HepG2 (cell line): ENCODE measurements around the gene ANO1. TPM values are rescaled to one million over a fixed set of nuclear protein-coding genes. Genes with fewer than 3 reads are reported as not detected.

Experiments
- ATAC-seq: fragments of 200-7000 bp; cut with Tn5 transposase; 3 replicates; pipeline ENCODE4 v1.9.1; 2020; ENCODE audit warnings: mild to moderate bottlenecking, moderate library complexity
- BruUV-seq: library from RNA; stranded (reverse); fragments of 400-500 nt; replicated peaks from 2 replicates; lab custom pipeline; 2021; lab: Mats Ljungman, UMichigan
- CTCF ChIA-PET: fragments of 300-600 bp; formaldehyde crosslinking; extraction: SDS; loops from one replicate; lab custom pipeline; 2021; ENCODE audit warnings: low total read pairs, inconsistent platforms, low intra/inter-chr PET ratio; lab: Yijun Ruan, JAX
- POLR2A ChIA-PET: fragments of 350-600 bp; sonication (Branson Sonifier 250); formaldehyde crosslinking; loops from one replicate; lab custom pipeline; 2020; ENCODE audit warnings: antibody characterized with exemption, inconsistent platforms; lab: Yijun Ruan, JAX
- DNase-seq: peaks from one replicate; pipeline ENCODE4 v3.0.0-alpha.2; 2015; ENCODE audit warnings: low spot score
- FAIRE-seq: peaks from 3 replicates; lab custom pipeline; 2011; peaks lifted over from hg19 to GRCh38; lab: Jason Lieb, UNC
- H2AFZ ChIP-seq: one replicate; pipeline ENCODE4 v1.6.1; 2011; ENCODE audit warnings: low read length, inconsistent platforms
- H3K27ac ChIP-seq: fragments of 300-600 bp; 3 replicates; pipeline ENCODE4 v1.8.0; 2011; ENCODE audit warnings: mixed run types, mild to moderate bottlenecking, mixed read lengths, low read length, inconsistent platforms; ENCODE audit not compliant: insufficient read depth; ENCODE audit errors: extremely low read length
- H3K27me3 ChIP-seq, 2 experiments: fragments of 200-600 bp in 1 of 2; 2 replicates in 1 of 2; 3 replicates in 1 of 2; pipeline versions ENCODE4 v1.6.0 to v1.8.0; 2011; ENCODE audit warnings: low read length in 2 of 2, mild to moderate bottlenecking in 2 of 2, moderate library complexity in 2 of 2, inconsistent platforms in 1 of 2; ENCODE audit not compliant: insufficient read depth in 2 of 2, control insufficient read depth in 1 of 2
- H3K36me3 ChIP-seq, 2 experiments: fragments of 200-600 bp in 1 of 2; replicated peaks in 1 of 2; 2 replicates in 1 of 2; 3 replicates in 1 of 2; pipeline versions ENCODE4 v1.5.1 to v1.8.0; 2011; ENCODE audit warnings: low read length in 2 of 2, inconsistent platforms in 1 of 2; ENCODE audit not compliant: insufficient read depth in 2 of 2, control insufficient read depth in 1 of 2
- H3K4me1 ChIP-seq: 2 replicates; pipeline ENCODE4 v1.5.1; 2012; ENCODE audit warnings: low read length, inconsistent platforms; ENCODE audit not compliant: insufficient read depth
- H3K4me2 ChIP-seq: 2 replicates; pipeline ENCODE4 v1.6.0; 2011; ENCODE audit warnings: low read depth, low read length, inconsistent platforms
- H3K4me3 ChIP-seq, 3 experiments: fragments of 200-600 bp in 1 of 3; sonication (generic), shearing (Covaris generic) in 1 of 3; replicated peaks in 1 of 3; 2 replicates each; pipeline ENCODE4 v1.5.1; 2011 to 2016; ENCODE audit warnings: low read length in 3 of 3, inconsistent platforms in 2 of 3, low read depth in 2 of 3, mild to moderate bottlenecking in 2 of 3, control low read depth in 1 of 3, mixed read lengths in 1 of 3; ENCODE audit not compliant: insufficient read depth in 1 of 3
- H3K79me2 ChIP-seq: one replicate; pipeline ENCODE4 v1.6.1; 2011; ENCODE audit warnings: low read length, inconsistent platforms; ENCODE audit not compliant: insufficient read depth
- H3K9ac ChIP-seq: 2 replicates; pipeline ENCODE4 v1.6.0; 2011; ENCODE audit warnings: mild to moderate bottlenecking, low read depth, low read length, inconsistent platforms; ENCODE audit not compliant: insufficient read depth
- H3K9me3 ChIP-seq: 2 replicates; pipeline ENCODE4 v1.5.1; 2012; ENCODE audit warnings: mild to moderate bottlenecking, low read length
- H4K20me1 ChIP-seq: 2 replicates; pipeline ENCODE4 v1.6.0; 2011; ENCODE audit warnings: inconsistent platforms, mild to moderate bottlenecking, low read length, moderate library complexity; ENCODE audit not compliant: insufficient read depth
- DBP ChIP-seq: sonication (generic); formaldehyde crosslinking; IDR thresholded peaks from 2 replicates; pipeline ENCODE4 v1.4.0; 2020; ENCODE audit warnings: missing genetic modification reagents; ENCODE audit errors: not compliant biosample characterization
- FOXJ3 ChIP-seq: sonication (generic); formaldehyde crosslinking; IDR thresholded peaks from 2 replicates; pipeline ENCODE4 v1.4.0; 2020; ENCODE audit warnings: missing genetic modification reagents, mild to moderate bottlenecking, borderline replicate concordance
- HOMEZ ChIP-seq: IDR thresholded peaks from 2 replicates; pipeline ENCODE4 v1.6.1; 2016; ENCODE audit warnings: low read depth
- RBAK ChIP-seq: sonication (generic); formaldehyde crosslinking; IDR thresholded peaks from 2 replicates; pipeline ENCODE4 v1.5.1; 2020; ENCODE audit warnings: mild to moderate bottlenecking, missing genetic modification reagents
- REXO4 ChIP-seq: sonication (generic); formaldehyde crosslinking; IDR thresholded peaks from 2 replicates; pipeline ENCODE4 v1.8.0; 2022; ENCODE audit warnings: missing genetic modification reagents, mild to moderate bottlenecking, borderline replicate concordance
- SSRP1 ChIP-seq: IDR thresholded peaks from 2 replicates; pipeline ENCODE4 v1.6.1; 2016; ENCODE audit warnings: control low read depth
- TP53 ChIP-seq: sonication (generic); formaldehyde crosslinking; conservative IDR thresholded peaks from 2 replicates; pipeline ENCODE4 v1.4.0; 2020; ENCODE audit warnings: missing genetic modification reagents
- ZBTB49 ChIP-seq: sonication (generic); formaldehyde crosslinking; IDR thresholded peaks from 2 replicates; pipeline ENCODE4 v1.4.0; 2020; ENCODE audit warnings: missing genetic modification reagents, borderline replicate concordance
- ZFP36 ChIP-seq: fragments of 150-350 bp; IDR thresholded peaks from 2 replicates; pipeline ENCODE4 v1.6.1; 2018; ENCODE audit warnings: borderline replicate concordance, low read length, low read depth; ENCODE audit not compliant: partially characterized antibody
- ZNF251 ChIP-seq: sonication (generic); formaldehyde crosslinking; IDR thresholded peaks from 2 replicates; pipeline ENCODE4 v1.9.0; 2021; ENCODE audit warnings: mild to moderate bottlenecking, missing genetic modification reagents
- ZNF572 ChIP-seq: sonication (generic); formaldehyde crosslinking; IDR thresholded peaks from 2 replicates; pipeline ENCODE4 v1.5.1; 2020; ENCODE audit warnings: mild to moderate bottlenecking, missing genetic modification reagents
- ZNF678 ChIP-seq: sonication (generic); formaldehyde crosslinking; IDR thresholded peaks from 2 replicates; pipeline ENCODE4 v1.4.0; 2020; ENCODE audit warnings: mild to moderate bottlenecking, missing genetic modification reagents
- ZNF724P ChIP-seq: sonication (generic); formaldehyde crosslinking; IDR thresholded peaks from 2 replicates; pipeline ENCODE4 v1.8.0; 2022; ENCODE audit warnings: missing genetic modification reagents, borderline replicate concordance
- ZSCAN12 ChIP-seq: sonication (generic); formaldehyde crosslinking; IDR thresholded peaks from 2 replicates; pipeline ENCODE4 v1.9.0; 2021; ENCODE audit warnings: mild to moderate bottlenecking, missing genetic modification reagents
- WGBS: methylation state at CpG from one replicate; pipeline ENCODE4 v1.1.6; 2017; ENCODE audit warnings: low lambda C conversion rate; 5-methylcytosine and 5-hydroxymethylcytosine counted together
- in situ Hi-C: cut with HindIII; loops from 2 replicates; pipeline ENCODE4 v1.10.0; 2017; ENCODE audit warnings: low pct_unique_long_range_greater_than_20kb; ENCODE audit not compliant: extremely low pct_ligation_motif_present
- intact Hi-C: fragments of 100-400 bp; cut with micrococcal nuclease; formaldehyde crosslinking; loops from one replicate; pipeline ENCODE4 v1.10.0; 2022; ENCODE audit not compliant: unreplicated experiment
- polyA plus RNA-seq, 8 experiments: library from polyadenylated mRNA; depleted of rRNA in 3 of 8; stranded (reverse) in 7 of 8; unstranded in 1 of 8; fragments of >200 nt; fragmentation: Illumina TruSeq in 4 of 8; extraction: Trizol in 4 of 8; gene quantifications; 2 replicates each; pipeline versions ENCODE4 v1.2.1 to v1.2.3, GENCODE V29; 2011 to 2016; ENCODE audit warnings: low read depth in 4 of 8, missing spikeins in 1 of 8, mixed read lengths in 1 of 8; ENCODE audit not compliant: insufficient read depth in 1 of 8
- total RNA-seq, 5 experiments: library from RNA; depleted of rRNA; stranded (reverse); fragments of >200 nt; fragmentation: Illumina TruSeq; extraction: Trizol; gene quantifications; 2 replicates each; pipeline ENCODE4 v1.2.3, GENCODE V29; 2016; ENCODE audit warnings: low read depth in 1 of 5
- TF ChIP-seq, protein P1 (sequence below): IDR thresholded peaks from 2 replicates; pipeline ENCODE4 v1.6.1; 2016; ENCODE audit warnings: missing compliant biosample characterization, missing genetic modification reagents, borderline replicate concordance
- TF ChIP-seq, protein P2 (sequence below): sonication (generic); formaldehyde crosslinking; IDR thresholded peaks from 2 replicates; pipeline ENCODE4; 2020; ENCODE audit warnings: missing genetic modification reagents, mild to moderate bottlenecking, borderline replicate concordance

The ANO1 gene
- total and polyA plus RNA-seq, 2 of the 13 experiments (the other 11 are each of a cell fraction or from before 2014, with no cell fraction given), result not detected

DNA sequence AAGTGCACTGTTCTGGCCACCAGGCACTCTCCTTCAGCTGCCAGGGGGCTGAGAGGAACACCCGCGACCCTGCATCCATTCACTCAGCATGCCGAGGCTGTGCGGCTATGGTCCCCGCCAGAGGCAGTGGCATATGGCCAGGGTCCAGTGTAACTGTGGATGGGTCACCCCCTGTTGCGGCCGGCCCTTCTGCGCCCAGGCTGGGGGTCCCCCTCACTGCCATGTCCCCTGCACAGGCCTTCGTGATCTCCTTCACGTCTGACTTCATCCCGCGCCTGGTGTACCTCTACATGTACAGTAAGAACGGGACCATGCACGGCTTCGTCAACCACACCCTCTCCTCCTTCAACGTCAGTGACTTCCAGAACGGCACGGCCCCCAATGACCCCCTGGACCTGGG is 104.1 kb downstream of the ANO1 start:
- no peak for FAIRE-seq
- Histone ChIP-seq H3K4me2 (no peak overlapping the region), H3K9me3 (no peaks in the 10 kb centered on the region), H4K20me1 (no peaks in the 10 kb centered on the region), H3K9ac (no peak overlapping the region), H3K36me3 (no peaks in the 10 kb centered on the region), H3K79me2 (no peaks in the 10 kb centered on the region), H3K27me3 (peaks cover 13 to 79% of the 10 kb centered on the region in 2 experiments), H3K27ac (no peak overlapping the region), H2AFZ (no peak overlapping the region), H3K4me3 (no peak overlapping the region), H3K4me1 (no peaks in the 10 kb centered on the region)
- in situ Hi-C loops (no loop called here), intact Hi-C loops (no loop called here)
- ATAC-seq, result no peak
- 15% methylated on average over 13 of the region's 18 CpGs for WGBS
- TF ChIP-seq ZFP36 (no peak), ZBTB49 (CRISPR knock-in tag) (no peak), ZNF724P (no peak), DBP (CRISPR knock-in tag) (no peak), ZNF572 (CRISPR knock-in tag) (no peak), FOXJ3 (CRISPR knock-in tag) (no peak), SSRP1 (no peak), ZNF251 (CRISPR knock-in tag) (no peak), RBAK (CRISPR knock-in tag) (no peak), HOMEZ (CRISPR knock-in tag) (no peak), ZSCAN12 (CRISPR knock-in tag) (no peak), REXO4 (CRISPR knock-in tag) (no peak), TP53 (CRISPR knock-in tag) (no peak), ZNF678 (CRISPR knock-in tag) (no peak)
- TF ChIP-seq, protein P1, sequence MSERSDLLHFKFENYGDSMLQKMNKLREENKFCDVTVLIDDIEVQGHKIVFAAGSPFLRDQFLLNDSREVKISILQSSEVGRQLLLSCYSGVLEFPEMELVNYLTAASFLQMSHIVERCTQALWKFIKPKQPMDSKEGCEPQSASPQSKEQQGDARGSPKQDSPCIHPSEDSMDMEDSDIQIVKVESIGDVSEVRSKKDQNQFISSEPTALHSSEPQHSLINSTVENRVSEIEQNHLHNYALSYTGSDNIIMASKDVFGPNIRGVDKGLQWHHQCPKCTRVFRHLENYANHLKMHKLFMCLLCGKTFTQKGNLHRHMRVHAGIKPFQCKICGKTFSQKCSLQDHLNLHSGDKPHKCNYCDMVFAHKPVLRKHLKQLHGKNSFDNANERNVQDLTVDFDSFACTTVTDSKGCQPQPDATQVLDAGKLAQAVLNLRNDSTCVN, result no peak
- TF ChIP-seq, protein P2, sequence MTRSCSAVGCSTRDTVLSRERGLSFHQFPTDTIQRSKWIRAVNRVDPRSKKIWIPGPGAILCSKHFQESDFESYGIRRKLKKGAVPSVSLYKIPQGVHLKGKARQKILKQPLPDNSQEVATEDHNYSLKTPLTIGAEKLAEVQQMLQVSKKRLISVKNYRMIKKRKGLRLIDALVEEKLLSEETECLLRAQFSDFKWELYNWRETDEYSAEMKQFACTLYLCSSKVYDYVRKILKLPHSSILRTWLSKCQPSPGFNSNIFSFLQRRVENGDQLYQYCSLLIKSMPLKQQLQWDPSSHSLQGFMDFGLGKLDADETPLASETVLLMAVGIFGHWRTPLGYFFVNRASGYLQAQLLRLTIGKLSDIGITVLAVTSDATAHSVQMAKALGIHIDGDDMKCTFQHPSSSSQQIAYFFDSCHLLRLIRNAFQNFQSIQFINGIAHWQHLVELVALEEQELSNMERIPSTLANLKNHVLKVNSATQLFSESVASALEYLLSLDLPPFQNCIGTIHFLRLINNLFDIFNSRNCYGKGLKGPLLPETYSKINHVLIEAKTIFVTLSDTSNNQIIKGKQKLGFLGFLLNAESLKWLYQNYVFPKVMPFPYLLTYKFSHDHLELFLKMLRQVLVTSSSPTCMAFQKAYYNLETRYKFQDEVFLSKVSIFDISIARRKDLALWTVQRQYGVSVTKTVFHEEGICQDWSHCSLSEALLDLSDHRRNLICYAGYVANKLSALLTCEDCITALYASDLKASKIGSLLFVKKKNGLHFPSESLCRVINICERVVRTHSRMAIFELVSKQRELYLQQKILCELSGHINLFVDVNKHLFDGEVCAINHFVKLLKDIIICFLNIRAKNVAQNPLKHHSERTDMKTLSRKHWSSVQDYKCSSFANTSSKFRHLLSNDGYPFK (CRISPR knock-in tag), result no peak
- BruUV-seq, result no TSS peak
- no peak for DNase-seq
- POLR2A ChIA-PET, result no interaction called here
- CTCF ChIA-PET, result no interaction called here
